Ishikawa (cell line): ENCODE data around the gene BID.

Source experiments
- CEBPB ChIP-seq: IDR thresholded peaks from 2 replicates; pipeline ENCODE4 v1.6.1; 2012
- CREB1 ChIP-seq: IDR thresholded peaks from 2 replicates; pipeline ENCODE4 v1.6.1; 2012; ENCODE audit warnings: low read depth
- EGR1 ChIP-seq: IDR thresholded peaks from 2 replicates; pipeline ENCODE4 v1.6.1; 2012
- EP300 ChIP-seq: IDR thresholded peaks from 2 replicates; pipeline ENCODE4 v1.6.1; 2012; ENCODE audit warnings: borderline replicate concordance
- FOXM1 ChIP-seq: IDR thresholded peaks from 2 replicates; pipeline ENCODE4 v1.6.1; 2012; ENCODE audit warnings: low read depth, borderline replicate concordance
- NFIC ChIP-seq: IDR thresholded peaks from 2 replicates; pipeline ENCODE4 v1.6.1; 2012
- TAF1 ChIP-seq: IDR thresholded peaks from 2 replicates; pipeline ENCODE4 v1.6.1; 2012; ENCODE audit warnings: low read depth, mild to moderate bottlenecking
- TCF12 ChIP-seq: IDR thresholded peaks from 2 replicates; pipeline ENCODE4 v1.6.1; 2012; ENCODE audit warnings: low read depth
- YY1 ChIP-seq: IDR thresholded peaks from 2 replicates; pipeline ENCODE4 v1.6.1; 2012; ENCODE audit warnings: low read depth
- TF ChIP-seq, protein P1 (sequence below): IDR thresholded peaks from 2 replicates; pipeline ENCODE4 v1.6.1; 2012
- TF ChIP-seq, protein P2 (sequence below): IDR thresholded peaks from 2 replicates; pipeline ENCODE4 v1.6.1; 2012; ENCODE audit warnings: low read depth, mild to moderate bottlenecking
- TF ChIP-seq, protein P3 (sequence below): IDR thresholded peaks from 2 replicates; pipeline ENCODE4 v1.6.1; 2012

DNA sequence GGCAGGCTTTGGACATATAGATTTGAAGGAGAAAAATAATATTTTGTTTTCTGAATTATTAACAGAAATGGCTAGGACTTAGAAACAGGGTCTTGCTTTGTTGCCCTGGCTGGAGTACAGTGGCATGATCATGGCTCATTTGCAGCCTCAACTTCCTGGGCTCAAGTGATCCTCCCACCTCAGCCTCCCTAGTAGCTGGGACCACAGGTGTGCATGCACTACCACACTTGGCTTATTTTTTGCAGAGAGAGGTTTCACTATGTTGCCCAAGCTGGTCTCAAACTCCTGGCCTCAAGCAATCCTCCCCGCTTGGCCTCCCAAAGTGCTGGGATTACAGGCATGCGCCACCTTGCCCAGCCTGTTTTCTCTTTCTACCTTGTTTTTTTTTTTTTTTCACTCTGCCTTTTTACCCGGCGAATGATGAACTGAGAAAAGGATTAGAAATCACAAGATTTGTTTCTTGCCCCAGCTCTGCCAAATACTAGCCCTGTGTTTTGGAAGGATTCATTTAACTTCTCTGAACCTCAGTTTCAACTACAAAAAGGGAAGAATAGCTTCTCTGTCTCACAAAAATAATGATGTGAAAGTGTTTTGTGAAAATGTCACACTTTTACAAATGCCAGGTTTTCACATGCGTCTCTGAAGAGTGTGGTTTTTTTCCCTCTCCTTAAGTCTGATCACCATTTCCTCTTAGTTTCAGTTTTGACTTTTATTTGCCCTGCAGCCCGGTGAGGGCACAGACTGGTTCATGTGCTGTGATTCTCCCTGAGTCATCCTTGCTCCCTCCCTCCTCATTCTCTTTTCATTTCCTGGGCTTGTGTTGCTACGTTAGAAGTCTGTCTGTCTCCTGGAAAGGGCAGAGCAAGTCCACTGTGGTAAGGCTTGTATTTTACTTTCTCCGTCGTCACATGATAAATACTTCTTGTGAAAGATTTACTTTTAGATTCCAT, 68.0 kb downstream of the BID start:
- TF ChIP-seq, protein P1, sequence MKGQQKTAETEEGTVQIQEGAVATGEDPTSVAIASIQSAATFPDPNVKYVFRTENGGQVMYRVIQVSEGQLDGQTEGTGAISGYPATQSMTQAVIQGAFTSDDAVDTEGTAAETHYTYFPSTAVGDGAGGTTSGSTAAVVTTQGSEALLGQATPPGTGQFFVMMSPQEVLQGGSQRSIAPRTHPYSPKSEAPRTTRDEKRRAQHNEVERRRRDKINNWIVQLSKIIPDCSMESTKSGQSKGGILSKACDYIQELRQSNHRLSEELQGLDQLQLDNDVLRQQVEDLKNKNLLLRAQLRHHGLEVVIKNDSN, result no peak
- TF ChIP-seq EP300, result no peak
- TF ChIP-seq TAF1, result no peak
- TF ChIP-seq, protein P2, sequence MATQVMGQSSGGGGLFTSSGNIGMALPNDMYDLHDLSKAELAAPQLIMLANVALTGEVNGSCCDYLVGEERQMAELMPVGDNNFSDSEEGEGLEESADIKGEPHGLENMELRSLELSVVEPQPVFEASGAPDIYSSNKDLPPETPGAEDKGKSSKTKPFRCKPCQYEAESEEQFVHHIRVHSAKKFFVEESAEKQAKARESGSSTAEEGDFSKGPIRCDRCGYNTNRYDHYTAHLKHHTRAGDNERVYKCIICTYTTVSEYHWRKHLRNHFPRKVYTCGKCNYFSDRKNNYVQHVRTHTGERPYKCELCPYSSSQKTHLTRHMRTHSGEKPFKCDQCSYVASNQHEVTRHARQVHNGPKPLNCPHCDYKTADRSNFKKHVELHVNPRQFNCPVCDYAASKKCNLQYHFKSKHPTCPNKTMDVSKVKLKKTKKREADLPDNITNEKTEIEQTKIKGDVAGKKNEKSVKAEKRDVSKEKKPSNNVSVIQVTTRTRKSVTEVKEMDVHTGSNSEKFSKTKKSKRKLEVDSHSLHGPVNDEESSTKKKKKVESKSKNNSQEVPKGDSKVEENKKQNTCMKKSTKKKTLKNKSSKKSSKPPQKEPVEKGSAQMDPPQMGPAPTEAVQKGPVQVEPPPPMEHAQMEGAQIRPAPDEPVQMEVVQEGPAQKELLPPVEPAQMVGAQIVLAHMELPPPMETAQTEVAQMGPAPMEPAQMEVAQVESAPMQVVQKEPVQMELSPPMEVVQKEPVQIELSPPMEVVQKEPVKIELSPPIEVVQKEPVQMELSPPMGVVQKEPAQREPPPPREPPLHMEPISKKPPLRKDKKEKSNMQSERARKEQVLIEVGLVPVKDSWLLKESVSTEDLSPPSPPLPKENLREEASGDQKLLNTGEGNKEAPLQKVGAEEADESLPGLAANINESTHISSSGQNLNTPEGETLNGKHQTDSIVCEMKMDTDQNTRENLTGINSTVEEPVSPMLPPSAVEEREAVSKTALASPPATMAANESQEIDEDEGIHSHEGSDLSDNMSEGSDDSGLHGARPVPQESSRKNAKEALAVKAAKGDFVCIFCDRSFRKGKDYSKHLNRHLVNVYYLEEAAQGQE, result no peak
- TF ChIP-seq, protein P3, sequence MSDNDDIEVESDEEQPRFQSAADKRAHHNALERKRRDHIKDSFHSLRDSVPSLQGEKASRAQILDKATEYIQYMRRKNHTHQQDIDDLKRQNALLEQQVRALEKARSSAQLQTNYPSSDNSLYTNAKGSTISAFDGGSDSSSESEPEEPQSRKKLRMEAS, result no peak
- no peak for TF ChIP-seq TCF12
- TF ChIP-seq CREB1, result no peak
- TF ChIP-seq EGR1, result no peak
- no peak for TF ChIP-seq CEBPB
- TF ChIP-seq YY1, result no peak
- TF ChIP-seq FOXM1, result no peak
- no peak for TF ChIP-seq NFIC
